H9 (cell line): Measurements from ENCODE around the gene SLC38A3. TPM values are rescaled to one million over a fixed set of nuclear protein-coding genes. Genes with fewer than 3 reads are reported as not detected.

Source experiments
- DNase-seq: peaks from one replicate; pipeline ENCODE4 v3.0.0-alpha.2; 2017
- H2AFZ ChIP-seq: one replicate; pipeline ENCODE4 v1.6.1; 2013; ENCODE audit warnings: mild to moderate bottlenecking, low read length, control low read depth, moderate library complexity
- H2AK5ac ChIP-seq: 2 replicates; pipeline ENCODE4 v1.6.1; 2013; ENCODE audit warnings: low read length, control low read depth, mixed read lengths; ENCODE audit not compliant: insufficient read length
- H2BK120ac ChIP-seq: one replicate; pipeline ENCODE4 v1.6.1; 2013; ENCODE audit warnings: low read depth, mild to moderate bottlenecking, low read length, control low read depth, inconsistent platforms; ENCODE audit not compliant: poor library complexity, severe bottlenecking
- H2BK12ac ChIP-seq: 2 replicates; pipeline ENCODE4 v1.6.1; 2013; ENCODE audit warnings: low read length, control low read depth, mixed read lengths, low read depth; ENCODE audit not compliant: insufficient read length
- H2BK15ac ChIP-seq: 2 replicates; pipeline ENCODE4 v1.6.1; 2013; ENCODE audit warnings: low read depth, low read length, control low read depth
- H2BK20ac ChIP-seq: one replicate; pipeline ENCODE4 v1.6.1; 2013; ENCODE audit warnings: low read depth, mild to moderate bottlenecking, low read length, control low read depth, inconsistent platforms; ENCODE audit not compliant: poor library complexity, severe bottlenecking
- H2BK5ac ChIP-seq: 2 replicates; pipeline ENCODE4 v1.6.1; 2013; ENCODE audit warnings: low read length, control low read depth, mixed read lengths; ENCODE audit not compliant: insufficient read length
- H3K14ac ChIP-seq: 2 replicates; pipeline ENCODE4 v1.6.1; 2013; ENCODE audit warnings: low read length, control low read depth; ENCODE audit not compliant: insufficient read depth
- H3K18ac ChIP-seq: 2 replicates; pipeline ENCODE4 v1.6.1; 2013; ENCODE audit warnings: low read depth, mild to moderate bottlenecking, mixed read lengths, low read length, control low read depth; ENCODE audit not compliant: insufficient read length
- H3K23ac ChIP-seq: 2 replicates; pipeline ENCODE4 v1.6.1; 2013; ENCODE audit warnings: low read length, control low read depth, mixed read lengths, low read depth; ENCODE audit not compliant: insufficient read length
- H3K23me2 ChIP-seq: 2 replicates; pipeline ENCODE4 v1.6.1; 2013; ENCODE audit warnings: low read depth, mild to moderate bottlenecking, mixed read lengths, low read length, control low read depth; ENCODE audit not compliant: insufficient read length, poor library complexity, severe bottlenecking
- H3K27ac ChIP-seq: 2 replicates; pipeline ENCODE4 v1.5.1; 2013; ENCODE audit warnings: low read length, control low read depth, mixed read lengths, low read depth; ENCODE audit not compliant: insufficient read length
- H3K27me3 ChIP-seq: 2 replicates; pipeline ENCODE4 v1.6.1; 2013; ENCODE audit warnings: low read length, control low read depth, inconsistent platforms; ENCODE audit not compliant: insufficient read depth
- H3K4ac ChIP-seq: 2 replicates; pipeline ENCODE4 v1.6.1; 2013; ENCODE audit warnings: low read depth, mild to moderate bottlenecking, control low read depth, inconsistent platforms, low read length, moderate library complexity
- H3K4me1 ChIP-seq: 2 replicates; pipeline ENCODE4 v1.6.1; 2013; ENCODE audit warnings: low read length, control low read depth, inconsistent platforms; ENCODE audit not compliant: insufficient read depth
- H3K4me2 ChIP-seq: 2 replicates; pipeline ENCODE4 v1.6.1; 2013; ENCODE audit warnings: low read length, control low read depth, mixed read lengths; ENCODE audit not compliant: insufficient read length, insufficient read depth
- H3K56ac ChIP-seq: 2 replicates; pipeline ENCODE4 v1.6.1; 2013; ENCODE audit warnings: low read depth, mild to moderate bottlenecking, mixed read lengths, low read length, control low read depth; ENCODE audit not compliant: insufficient read length
- H3K79me1 ChIP-seq: 2 replicates; pipeline ENCODE4 v1.6.1; 2013; ENCODE audit warnings: low read depth, mild to moderate bottlenecking, moderate library complexity, low read length, control low read depth, inconsistent platforms; ENCODE audit not compliant: insufficient read depth, poor library complexity, severe bottlenecking
- H3K79me2 ChIP-seq: 2 replicates; pipeline ENCODE4 v1.6.1; 2013; ENCODE audit warnings: low read length, control low read depth, inconsistent platforms; ENCODE audit not compliant: insufficient read depth
- H3K9ac ChIP-seq: 2 replicates; pipeline ENCODE4 v1.6.1; 2013; ENCODE audit warnings: low read length, control low read depth, mixed read lengths; ENCODE audit not compliant: insufficient read length; ENCODE audit errors: extremely low read depth
- H3K9me3 ChIP-seq: one replicate; pipeline ENCODE4 v1.6.1; 2013; ENCODE audit warnings: low read depth, low read length, inconsistent platforms; ENCODE audit not compliant: control insufficient read depth
- H3T11ph ChIP-seq: one replicate; pipeline ENCODE4 v1.6.1; 2013; ENCODE audit warnings: mild to moderate bottlenecking, low read length, control low read depth, inconsistent platforms
- H4K20me1 ChIP-seq: one replicate; pipeline ENCODE4 v1.6.1; 2013; ENCODE audit not compliant: control insufficient read depth, insufficient read length, insufficient read depth
- H4K5ac ChIP-seq: 2 replicates; pipeline ENCODE4 v1.6.1; 2013; ENCODE audit warnings: low read depth, mild to moderate bottlenecking, mixed read lengths, low read length, control low read depth; ENCODE audit not compliant: insufficient read length
- H4K8ac ChIP-seq: replicated peaks from 2 replicates; pipeline ENCODE4 v1.6.1; 2013; ENCODE audit warnings: low read length, control low read depth, mixed read lengths, low read depth; ENCODE audit not compliant: insufficient read length
- H4K91ac ChIP-seq: 2 replicates; pipeline ENCODE4 v1.6.1; 2013; ENCODE audit warnings: low read depth, mild to moderate bottlenecking, moderate library complexity, mixed read lengths, low read length, control low read depth; ENCODE audit not compliant: insufficient read length
- H3K27ac Mint-ChIP-seq, 3 experiments: 2 replicates in 2 of 3; 3 replicates in 1 of 3; pipeline ENCODE4 v1.8.0; 2020 to 2021; ENCODE audit warnings: mixed read lengths in 3 of 3, mild to moderate bottlenecking in 1 of 3, moderate library complexity in 1 of 3
- H3K27me3 Mint-ChIP-seq: 2 replicates; pipeline ENCODE4 v1.8.0; 2021; ENCODE audit warnings: low read depth, mild to moderate bottlenecking, moderate library complexity, mixed read lengths
- H3K36me3 Mint-ChIP-seq, 3 experiments: 2 replicates in 2 of 3; 3 replicates in 1 of 3; pipeline ENCODE4 v1.8.0; 2020 to 2021; ENCODE audit warnings: low read depth in 3 of 3, mixed read lengths in 3 of 3; ENCODE audit not compliant: insufficient read depth in 1 of 3
- H3K4me1 Mint-ChIP-seq, 2 experiments: 2 replicates each; pipeline ENCODE4 v1.8.0; 2020; ENCODE audit warnings: mixed read lengths in 2 of 2
- H3K4me3 Mint-ChIP-seq, 2 experiments: 2 replicates in 1 of 2; 3 replicates in 1 of 2; pipeline ENCODE4 v1.8.0; 2020 to 2021; ENCODE audit warnings: mild to moderate bottlenecking in 2 of 2, mixed read lengths in 2 of 2, moderate library complexity in 1 of 2
- H3K9me3 Mint-ChIP-seq, 2 experiments: 2 replicates in 1 of 2; 3 replicates in 1 of 2; pipeline ENCODE4 v1.8.0; 2020; ENCODE audit warnings: mild to moderate bottlenecking in 2 of 2, mixed read lengths in 2 of 2, moderate library complexity in 1 of 2
- CTCF ChIP-seq: fragments of 200-600 bp; sonication (generic); conservative IDR thresholded peaks from 3 replicates; pipeline ENCODE4 v1.8.0; 2021; ENCODE audit warnings: antibody characterized with exemption, mild to moderate bottlenecking
- WGBS: extraction: QIAGEN DNeasy Blood & Tissue Kit; methylation state at CpG from one replicate; pipeline ENCODE4 v1.1.7; 2013; ENCODE audit warnings: missing lambda C conversion rate, low lambda C conversion rate, mixed read lengths; ENCODE audit not compliant: insufficient read length; ENCODE audit errors: extremely low coverage; 5-methylcytosine and 5-hydroxymethylcytosine counted together
- total RNA-seq: library from RNA; stranded (reverse); gene quantifications from 2 replicates; pipeline ENCODE4 v1.2.1, GENCODE V29; 2021

The SLC38A3 gene
- total RNA-seq, 1 experiment from 2014 or later = 1.4 TPM

GRCh38 chr3:50156549-50157493, 48.2 kb upstream of the SLC38A3 start:
- H4K91ac ChIP-seq = no peak overlapping the region
- peaks cover 2% of the 10 kb centered on the region for H3K79me1 ChIP-seq
- DNase-seq = peak; percentile 75
- H3K27me3 ChIP-seq = peaks cover 7% of the 10 kb centered on the region; the same call in 1 of the 2 replicates
- H3K23ac ChIP-seq = no peak overlapping the region
- no peak overlapping the region for H4K8ac ChIP-seq
- H3K9me3 Mint-ChIP-seq = no peaks in the 10 kb centered on the region
- peak overlapping the region; percentile 6 for H3K9ac ChIP-seq
- H3K4ac ChIP-seq = no peak overlapping the region
- no peak overlapping the region for H2BK120ac ChIP-seq
- no peak overlapping the region for H3K27ac ChIP-seq
- WGBS = no CpG with 5 or more reads among the region's 20 CpGs
- no peak overlapping the region for H2AK5ac ChIP-seq
- no peaks in the 10 kb centered on the region; the same call in none of the 2 replicates for H3K4me1 ChIP-seq
- H3K27ac Mint-ChIP-seq = peak overlapping the region in 1 of 3 experiments; percentile 90; a peak in 2 of 7 replicates
- H3K27me3 Mint-ChIP-seq = peaks cover 25% of the 10 kb centered on the region
- peaks cover 41 to 55% of the 10 kb centered on the region in 2 experiments for H3K4me1 Mint-ChIP-seq
- H4K5ac ChIP-seq = no peak overlapping the region
- H3K79me2 ChIP-seq = no peaks in the 10 kb centered on the region
- peak overlapping the region; percentile 44 for H3K18ac ChIP-seq
- H3K36me3 Mint-ChIP-seq = peaks cover 11 to 23% (median 13%) of the 10 kb centered on the region in 3 experiments; a peak in 6 of 7 replicates
- no peak overlapping the region for H2BK15ac ChIP-seq
- H2BK20ac ChIP-seq = no peak overlapping the region
- no peak overlapping the region for H2AFZ ChIP-seq
- peak overlapping the region; percentile 48 for H3K4me2 ChIP-seq
- H3K56ac ChIP-seq = no peak overlapping the region
- peaks cover 15% of the 10 kb centered on the region for H3K23me2 ChIP-seq
- H4K20me1 ChIP-seq = no peaks in the 10 kb centered on the region
- no peaks in the 10 kb centered on the region for H3K9me3 ChIP-seq
- no peak overlapping the region for H3T11ph ChIP-seq
- TF ChIP-seq CTCF = no peak
- peak overlapping the region; percentile 85 to 97 for H3K4me3 Mint-ChIP-seq
- no peak overlapping the region for H2BK5ac ChIP-seq
- H2BK12ac ChIP-seq = no peak overlapping the region
- H3K14ac ChIP-seq = peak overlapping the region; percentile 58; the same call in 1 of the 2 replicates
